OCI-LY1 (cell line): ENCODE data around the gene MOGAT1.

ENCODE experiments used
- EZH2 ChIP-seq: fragments of 200-600 bp; sonication (generic), shearing (Covaris generic); IDR thresholded peaks from 2 replicates; pipeline ENCODE4 v1.8.0; 2017; ENCODE audit warnings: borderline replicate concordance, mixed run types, mild to moderate bottlenecking, antibody characterized with exemption, low read length, moderate library complexity, mixed read lengths
- TF ChIP-seq, protein P1 (sequence below): fragments of 200-600 bp; sonication (generic), shearing (Covaris generic); IDR thresholded peaks from 2 replicates; pipeline ENCODE4 v1.5.1; 2017; ENCODE audit warnings: mild to moderate bottlenecking, antibody characterized with exemption, low read length, moderate library complexity, mixed read lengths

DNA sequence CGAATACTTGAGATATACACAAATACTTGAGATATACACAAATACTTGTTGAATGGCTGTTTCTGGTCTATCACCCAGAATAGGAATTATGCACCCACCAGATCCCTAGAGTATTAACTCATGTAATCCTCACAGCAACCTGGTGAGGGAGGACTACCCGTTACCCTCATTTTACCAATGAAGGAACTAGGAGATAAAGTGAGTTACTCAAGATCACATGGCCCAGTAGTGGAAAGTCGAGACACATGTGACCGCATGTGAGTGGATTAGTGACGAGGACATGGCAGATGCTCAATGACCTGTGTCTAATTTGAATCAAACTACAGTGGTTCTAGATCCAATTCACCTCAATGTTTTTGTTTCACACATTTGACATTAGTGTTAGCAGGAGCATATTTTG lies 2.4 kb downstream of the MOGAT1 start:
- no peak for TF ChIP-seq EZH2
- TF ChIP-seq, protein P1, sequence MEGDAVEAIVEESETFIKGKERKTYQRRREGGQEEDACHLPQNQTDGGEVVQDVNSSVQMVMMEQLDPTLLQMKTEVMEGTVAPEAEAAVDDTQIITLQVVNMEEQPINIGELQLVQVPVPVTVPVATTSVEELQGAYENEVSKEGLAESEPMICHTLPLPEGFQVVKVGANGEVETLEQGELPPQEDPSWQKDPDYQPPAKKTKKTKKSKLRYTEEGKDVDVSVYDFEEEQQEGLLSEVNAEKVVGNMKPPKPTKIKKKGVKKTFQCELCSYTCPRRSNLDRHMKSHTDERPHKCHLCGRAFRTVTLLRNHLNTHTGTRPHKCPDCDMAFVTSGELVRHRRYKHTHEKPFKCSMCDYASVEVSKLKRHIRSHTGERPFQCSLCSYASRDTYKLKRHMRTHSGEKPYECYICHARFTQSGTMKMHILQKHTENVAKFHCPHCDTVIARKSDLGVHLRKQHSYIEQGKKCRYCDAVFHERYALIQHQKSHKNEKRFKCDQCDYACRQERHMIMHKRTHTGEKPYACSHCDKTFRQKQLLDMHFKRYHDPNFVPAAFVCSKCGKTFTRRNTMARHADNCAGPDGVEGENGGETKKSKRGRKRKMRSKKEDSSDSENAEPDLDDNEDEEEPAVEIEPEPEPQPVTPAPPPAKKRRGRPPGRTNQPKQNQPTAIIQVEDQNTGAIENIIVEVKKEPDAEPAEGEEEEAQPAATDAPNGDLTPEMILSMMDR: no peak
